ENCODE results near the gene ZRANB3. TPM values are rescaled to one million over a fixed set of nuclear protein-coding genes. Genes with fewer than 3 reads are reported as not detected.

ZRANB3 gene
- total and polyA plus RNA-seq, 2 donors (not counting 3 experiments of a cell fraction or from before 2014, with no cell fraction given), result 2.2 to 6.0 TPM

- H3K9me3 ChIP-seq (replicated peaks; ENCODE audit: control insufficient read depth, insufficient read depth, low read length), result no peaks in the 10 kb centered on the region
- H3K4me3 ChIP-seq (replicated peaks in 1 of 3; ENCODE audit: insufficient read depth in 1 of 3, low read depth in 1 of 3, low read length in 3 of 3), result no peak overlapping the region
- no TSS peak for BruUV-seq (replicated peaks)
- H3K9ac ChIP-seq (replicated peaks; ENCODE audit: extremely low read depth, insufficient read depth, low read length), result no peak overlapping the region
- intact Hi-C loops (cut with micrococcal nuclease), result no loop called here
- no peaks in the 10 kb centered on the region for H3K4me1 ChIP-seq (ENCODE audit: control insufficient read depth, extremely low read depth, insufficient read depth, low read length)
- H3K79me2 ChIP-seq (ENCODE audit: control insufficient read depth, insufficient read depth, low read length), result no peaks in the 10 kb centered on the region
- H3K27me3 ChIP-seq (ENCODE audit: control insufficient read depth in 2 of 2, insufficient read depth in 2 of 2, low read length in 2 of 2), result no peaks in the 10 kb centered on the region
- ChIA-PET POLR2A (no interaction called here), CTCF (no interaction called here)
- H4K20me1 ChIP-seq (replicated peaks; ENCODE audit: control insufficient read depth, extremely low read depth, insufficient read depth, low read length), result no peaks in the 10 kb centered on the region
- DNase-seq (ENCODE audit: low read depth, low spot score) (no peak), FAIRE-seq (no peak)
- dilution Hi-C loops (cut with MboI; ENCODE audit: extremely low pct_ligation_motif_present, low sequenced_read_pairs), result no loop called here
- no peak overlapping the region for H3K27ac ChIP-seq (ENCODE audit: insufficient read depth, low read depth, low read length)
- H3K9me1 ChIP-seq (replicated peaks; ENCODE audit: control insufficient read depth, extremely low read depth, insufficient read depth, low read length), result no peaks in the 10 kb centered on the region
- no peaks in the 10 kb centered on the region for H3K36me3 ChIP-seq (ENCODE audit: control insufficient read depth in 2 of 2, extremely low read depth in 1 of 2, insufficient read depth in 2 of 2, low read length in 2 of 2)
- TF ChIP-seq EZH2 (IDR thresholded peaks at IDR 0.05; ENCODE audit: borderline replicate concordance, low read depth, low read length, severe bottlenecking), result no peak
- TF ChIP-seq FOS (IDR thresholded peaks at IDR 0.05; ENCODE audit: borderline replicate concordance, insufficient read depth, low read length), result no peak
- no peak for TF ChIP-seq POLR2AphosphoS5 (IDR thresholded peaks at IDR 0.05; ENCODE audit: insufficient read depth, low read depth, low read length)
- no peak for TF ChIP-seq GATA2 (IDR thresholded peaks at IDR 0.05; ENCODE audit: insufficient read depth, insufficient read length, low read depth, low read length)
- no peak for TF ChIP-seq CTCF (IDR thresholded peaks at IDR 0.05; ENCODE audit: extremely low read depth in 1 of 2, insufficient read depth in 1 of 2, low read depth in 1 of 2, low read length in 2 of 2)
- TF ChIP-seq POLR2A (IDR thresholded peaks at IDR 0.05; ENCODE audit: low read depth, low read length), result no peak
- TF ChIP-seq MAX (IDR thresholded peaks at IDR 0.05; ENCODE audit: insufficient read depth, insufficient read length), result no peak
- TF ChIP-seq MYC (IDR thresholded peaks at IDR 0.05; ENCODE audit: low read depth, low read length), result no peak
- TF ChIP-seq JUN (IDR thresholded peaks at IDR 0.05; ENCODE audit: borderline replicate concordance, insufficient read depth, insufficient read length, low read depth), result no peak
- no peak overlapping the region for H2AFZ ChIP-seq (ENCODE audit: low read depth, low read length)
- H3K4me2 ChIP-seq (ENCODE audit: insufficient read depth, low read length), result no peak overlapping the region
Measured at GRCh38 chr2:135285391-135285790, 245.6 kb downstream of the ZRANB3 start.

All from endothelial cell of umbilical vein (primary cell).